DMS53 treated with DMSO at 0.1 percent for 48 hours (cell line): Measurements from ENCODE around the gene GRM3.

Experiments used
- DNase-seq: peaks from one replicate; lab custom pipeline; 2025; ENCODE audit not compliant: unreplicated experiment; lab: John Stamatoyannopoulos, UW

Gene GRM3

GRCh38 chr7:86689363-86689762, 45.7 kb downstream of the GRM3 start:
- DNase-seq = no peak

GRCh38 chr7:86692755-86693154, 49.0 kb downstream of the GRM3 start:
- DNase-seq = no peak

GRCh38 chr7:86706406-86706805, 62.7 kb downstream of the GRM3 start:
- no peak for DNase-seq

GRCh38 chr7:86708031-86708680, 64.4 kb downstream of the GRM3 start:
- no peak for DNase-seq

- no peak for DNase-seq
These were observed 76.6 kb downstream of the GRM3 start for GRCh38 chr7:86720306-86720705.

- peak; percentile 17 for DNase-seq
These were observed 90.1 kb downstream of the GRM3 start for GRCh38 chr7:86733783-86734182.

- DNase-seq = no peak
These were observed 101.5 kb downstream of the GRM3 start for GRCh38 chr7:86745013-86745745.

GRCh38 chr7:86747698-86748097, 104.0 kb downstream of the GRM3 start:
- no peak for DNase-seq

GRCh38 chr7:86748201-86748600, 104.5 kb downstream of the GRM3 start:
- DNase-seq = no peak

GRCh38 chr7:86748843-86749719, 105.4 kb downstream of the GRM3 start:
- no peak for DNase-seq

GRCh38 chr7:86749741-86750665, 106.3 kb downstream of the GRM3 start:
- DNase-seq = no peak

GRCh38 chr7:86760236-86760635, 116.5 kb downstream of the GRM3 start:
- DNase-seq = no peak

GRCh38 chr7:86762129-86762528, 118.4 kb downstream of the GRM3 start:
- DNase-seq = no peak

- DNase-seq = no peak
These were observed 122.2 kb downstream of the GRM3 start for GRCh38 chr7:86765931-86766330.

- DNase-seq = no peak
These were observed 124.7 kb downstream of the GRM3 start for GRCh38 chr7:86768394-86768793.

- peak; percentile 19 for DNase-seq
These were observed 125.5 kb downstream of the GRM3 start for GRCh38 chr7:86768967-86769760.

GRCh38 chr7:86773309-86773708, 129.6 kb downstream of the GRM3 start:
- no peak for DNase-seq

GRCh38 chr7:86775203-86775602, 131.5 kb downstream of the GRM3 start:
- peak; percentile 37 for DNase-seq

- peak; percentile 46 for DNase-seq
These were observed 132.4 kb downstream of the GRM3 start for GRCh38 chr7:86776136-86776535.

- peak; percentile 26 for DNase-seq
These were observed 134.6 kb downstream of the GRM3 start for GRCh38 chr7:86778271-86778670.
